ENCODE results near the gene ARCN1.
"Not testable (repeated sequence)": the region's sequence is repeated elsewhere in the genome, so short reads cannot be mapped to it uniquely, and the experiment has no call there.

ARCN1 gene

DNA sequence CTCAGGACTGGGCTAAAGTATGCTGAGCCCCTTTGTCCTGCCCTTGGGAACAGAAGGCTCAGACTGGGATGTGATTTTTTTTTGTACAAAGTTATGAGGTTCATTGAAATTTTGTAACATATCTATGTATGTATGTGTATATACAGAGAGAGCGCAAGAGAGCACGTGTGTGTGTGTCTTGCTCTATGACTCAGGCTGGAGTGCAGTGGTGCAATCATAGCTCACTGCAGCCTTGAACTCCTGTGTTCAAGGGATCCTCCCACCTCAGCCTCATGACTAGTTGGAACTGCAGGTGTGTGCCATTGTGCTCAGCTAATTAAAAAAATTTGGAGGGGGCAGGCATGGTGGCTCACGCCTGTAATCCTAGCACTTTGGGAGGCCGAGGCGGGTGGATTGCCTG is 35.5 kb upstream of the ARCN1 start:
- DNase-seq: no peak
- intact Hi-C loops (cut with DNase I): no loop called here

DNA sequence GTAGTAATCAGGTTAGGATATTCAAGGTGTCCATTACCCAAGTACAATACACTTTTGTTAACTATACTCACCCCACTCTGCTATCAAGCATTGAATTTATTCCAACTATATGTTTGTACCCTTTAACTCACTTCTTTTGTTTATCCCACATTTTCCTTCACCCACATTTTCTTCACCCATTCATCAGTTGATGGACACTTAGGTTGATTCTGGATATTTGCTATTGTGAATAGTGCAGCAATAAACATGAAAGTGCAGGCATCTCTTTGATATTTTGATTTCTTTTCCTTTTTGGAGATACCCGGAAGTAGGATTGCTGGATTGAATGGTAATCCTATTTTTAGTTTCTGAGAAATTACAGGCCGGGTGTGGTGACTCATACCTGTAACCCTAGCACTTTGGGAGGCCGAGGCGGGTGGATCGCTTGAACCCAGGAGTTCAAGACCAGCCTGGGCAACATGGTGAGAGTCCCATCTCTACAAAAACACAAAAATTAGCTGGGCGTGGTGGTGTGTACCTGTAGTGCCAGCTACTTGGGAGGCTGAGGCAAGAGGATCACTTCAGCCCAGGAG is 34.7 kb upstream of the ARCN1 start:
- intact Hi-C loops (cut with DNase I): no loop called here
- DNase-seq: no peak

DNA sequence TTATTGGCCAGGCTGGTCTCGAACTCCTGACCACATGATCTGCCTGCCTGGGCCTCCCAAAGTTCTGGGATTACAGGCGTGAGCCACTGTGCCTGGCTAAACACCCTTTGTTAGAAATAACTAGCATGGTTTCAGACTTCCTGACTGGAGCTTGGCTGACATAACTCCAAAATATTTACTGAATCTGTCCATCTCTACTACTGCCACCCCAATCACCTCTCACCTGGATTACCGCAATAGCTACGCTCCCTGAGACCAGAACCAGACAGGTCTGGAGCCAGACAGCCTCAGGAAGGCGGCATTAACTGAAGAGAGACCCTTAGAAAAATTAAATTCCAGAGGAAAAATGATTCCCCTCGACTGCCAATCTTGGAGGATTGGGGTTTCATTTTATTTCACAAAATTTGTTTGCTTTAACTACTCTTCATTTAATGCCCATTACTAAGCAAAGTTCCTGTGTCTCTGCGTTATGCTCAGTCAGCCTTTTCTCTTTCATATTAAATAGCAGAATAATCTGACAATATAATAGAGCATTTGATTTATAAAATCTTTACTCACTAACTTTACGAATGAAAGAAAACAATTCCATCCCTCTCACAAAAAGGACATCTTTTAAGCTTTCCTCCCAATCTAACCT is 28.1 kb upstream of the ARCN1 start:
- no peak for DNase-seq
- intact Hi-C loops (cut with DNase I): no loop called here

DNA sequence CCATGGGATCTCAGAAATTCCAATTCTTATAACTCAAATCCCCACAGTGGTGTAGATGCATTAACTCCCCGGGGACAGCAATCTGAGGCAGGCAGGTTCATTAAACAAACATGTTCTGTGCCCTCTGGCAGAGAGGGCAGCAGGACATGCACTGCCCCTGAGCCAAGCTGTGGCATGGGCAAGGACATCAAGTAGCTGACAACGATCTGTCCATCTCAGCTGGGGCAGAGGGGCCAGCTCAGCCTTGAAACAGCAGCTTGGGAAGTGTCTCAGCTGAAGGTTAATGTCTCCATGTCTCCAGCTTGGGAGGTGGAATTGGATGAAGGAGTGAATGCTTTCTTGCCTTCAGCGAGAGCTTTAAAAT is 27.6 kb upstream of the ARCN1 start:
- no peak for DNase-seq
- intact Hi-C loops (cut with DNase I): no loop called here

DNA sequence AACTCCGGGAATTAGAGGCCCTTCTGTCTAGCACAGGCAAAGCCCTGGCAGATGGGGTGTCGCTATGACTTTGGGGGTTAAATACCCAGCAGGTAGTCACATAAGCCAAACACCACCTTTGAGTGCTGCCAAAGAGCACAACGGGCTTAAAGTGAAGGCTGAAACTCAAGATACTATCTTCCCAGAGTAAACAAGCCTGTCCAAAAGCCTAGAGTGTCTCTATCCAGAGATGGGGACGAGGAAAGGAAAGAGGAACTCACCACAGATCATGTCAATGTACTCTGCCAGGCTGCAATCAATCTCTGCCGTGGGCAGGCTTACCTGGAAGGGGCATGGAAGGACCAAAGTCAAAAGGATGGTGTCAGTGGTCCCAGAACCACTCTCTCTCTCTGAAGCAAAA is 26.7 kb upstream of the ARCN1 start:
- no peak for DNase-seq
- intact Hi-C loops (cut with DNase I): no loop called here

DNA sequence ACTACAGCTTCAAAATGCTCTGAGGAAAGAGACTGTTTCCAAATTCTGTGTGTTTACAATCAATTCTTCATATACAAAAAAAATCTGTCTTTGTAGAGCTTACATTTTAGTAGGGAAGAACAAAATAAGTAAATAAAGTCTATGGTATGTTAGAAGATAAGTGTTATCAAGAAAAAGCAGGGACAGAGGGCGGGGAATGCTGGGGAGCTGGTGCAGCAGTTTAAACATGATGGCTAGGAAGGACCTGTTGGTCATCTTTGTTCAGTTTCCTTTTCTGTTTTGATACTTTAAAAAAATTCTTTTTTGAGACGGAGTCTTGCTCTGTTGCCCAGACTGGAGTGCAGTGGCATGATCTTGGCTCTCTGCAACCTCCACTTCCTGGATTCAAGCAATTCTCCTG is 25.1 kb upstream of the ARCN1 start:
- intact Hi-C loops (cut with DNase I): no loop called here
- DNase-seq: no peak

DNA sequence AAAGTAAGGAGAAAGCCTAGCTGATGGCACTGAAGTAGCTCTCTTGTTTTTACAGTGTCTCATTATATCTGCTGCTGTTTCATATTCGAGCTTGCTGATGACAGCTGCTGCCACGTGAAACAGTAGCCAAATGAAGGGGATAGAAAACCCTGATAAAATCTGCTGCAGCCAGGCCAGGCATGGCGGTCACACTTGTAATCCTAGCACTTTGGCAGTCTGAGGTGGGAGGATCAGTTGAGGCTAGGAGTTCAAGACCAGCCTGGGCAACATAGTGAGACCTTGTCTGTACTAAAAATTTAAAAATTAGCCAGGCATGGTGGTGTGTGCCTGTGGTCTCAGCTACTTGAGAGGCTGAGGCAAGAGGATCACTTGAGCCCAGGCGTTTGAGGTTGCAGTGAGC is 19.9 kb upstream of the ARCN1 start:
- no peak for DNase-seq
- intact Hi-C loops (cut with DNase I): no loop called here

DNA sequence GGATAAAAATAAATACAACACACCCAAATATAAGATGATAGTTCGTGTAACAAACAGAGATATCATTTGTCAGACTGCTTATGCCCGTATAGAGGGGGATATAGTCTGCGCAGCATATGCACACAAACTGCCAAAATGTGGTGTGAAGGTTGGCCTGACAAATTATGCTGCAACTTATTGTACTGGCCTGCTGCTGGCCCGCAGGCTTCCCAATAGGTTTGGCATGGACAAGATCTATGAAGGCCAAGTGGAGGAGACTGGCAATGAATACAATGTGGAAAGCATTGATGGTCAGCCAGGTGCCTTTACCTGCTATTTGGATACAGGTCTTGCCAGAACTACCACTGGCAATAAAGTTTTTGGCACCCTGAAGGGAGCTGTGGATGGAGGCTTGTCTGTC is 11.4 kb upstream of the ARCN1 start:
- intact Hi-C loops (cut with DNase I): no loop called here
- no peak for DNase-seq

DNA sequence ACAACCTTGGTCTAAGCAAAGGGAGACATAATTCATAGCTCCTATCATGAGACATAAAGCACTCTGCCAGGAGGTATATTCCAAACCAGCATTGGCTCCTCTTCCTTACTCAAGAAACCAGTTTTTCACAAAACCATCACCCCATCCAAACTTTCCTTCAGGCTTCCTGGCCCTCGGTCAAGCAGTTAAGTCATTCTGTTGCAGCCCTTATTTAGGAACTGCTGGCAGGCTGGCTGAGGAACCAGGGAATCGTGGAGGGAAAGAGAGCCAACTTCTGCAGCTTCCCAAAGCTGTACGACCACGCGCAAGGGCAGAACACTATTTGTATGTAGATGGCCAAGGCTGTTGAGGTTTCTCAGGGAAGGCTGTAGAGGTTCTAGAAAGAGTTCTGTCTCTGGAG is 7.2 kb upstream of the ARCN1 start:
- DNase-seq: peak in 9 of 42 donors; percentile 4 to 41 (median 17)
- intact Hi-C loops (cut with DNase I): loop anchor here (5.0 kb wide), 1 partner anchor 33 kb away; the partner anchor contains the start of gene TMEM25

DNA sequence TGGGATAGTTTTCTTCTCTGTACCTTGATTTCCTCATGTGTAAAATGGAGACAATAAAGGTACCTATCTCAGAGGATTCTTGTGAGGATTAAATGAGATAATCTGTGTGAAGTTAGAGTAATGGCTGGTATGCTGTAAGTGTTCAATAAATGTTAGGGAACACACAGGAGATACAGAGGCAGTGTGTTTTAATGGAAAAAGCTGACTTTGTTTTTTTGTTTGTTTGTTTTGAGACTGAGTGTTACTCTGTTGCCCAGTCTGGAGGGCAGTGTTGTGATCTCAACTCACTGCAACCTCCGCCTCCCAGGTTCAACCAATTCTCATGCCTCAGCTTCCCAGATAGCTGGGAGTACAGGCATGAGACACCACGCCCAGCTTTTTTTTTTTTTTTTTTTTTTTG is 2.5 kb upstream of the ARCN1 start:
- intact Hi-C loops (cut with DNase I): loop anchor here (5.0 kb wide), 1 partner anchor 37 kb away; the partner anchor contains the start of gene TMEM25
- no peak for DNase-seq

DNA sequence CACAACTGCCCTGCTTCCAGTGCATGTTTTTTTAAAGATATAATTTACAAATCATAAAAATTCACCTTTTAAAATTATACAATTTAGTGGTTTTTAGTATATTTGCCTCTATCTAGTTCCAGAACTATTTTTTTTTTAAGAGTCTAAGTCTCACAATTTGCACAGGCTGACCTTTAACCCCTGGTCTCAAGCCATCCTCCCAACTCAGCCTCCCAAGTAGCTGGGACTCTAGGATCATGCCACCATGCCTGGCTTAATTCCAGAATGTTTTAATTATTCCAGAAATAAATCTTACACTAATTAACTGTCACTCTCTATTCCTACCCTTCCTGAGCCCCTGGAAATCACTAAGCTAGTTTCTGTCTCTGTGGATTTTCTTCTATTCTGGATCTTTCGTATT is 1.4 kb upstream of the ARCN1 start:
- intact Hi-C loops (cut with DNase I): no loop called here
- DNase-seq: no peak

DNA sequence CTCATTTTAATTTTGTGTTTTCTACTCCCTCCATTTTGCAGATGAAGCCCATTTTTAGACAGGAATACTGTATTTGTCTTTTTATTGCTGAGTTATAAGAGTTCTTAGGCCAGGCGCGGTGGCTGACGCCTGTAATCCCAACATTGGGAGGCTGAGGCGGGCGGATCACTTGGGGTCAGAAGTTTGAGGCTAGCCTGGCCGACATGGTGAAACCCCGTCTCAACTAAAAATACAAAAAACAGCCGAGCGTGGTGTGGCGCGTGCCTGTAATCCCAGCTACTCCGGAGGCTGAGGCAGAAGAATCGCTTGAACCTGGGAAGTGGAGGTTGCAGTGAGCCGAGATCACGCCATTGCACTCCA is 528 bp upstream of the ARCN1 start:
- intact Hi-C loops (cut with DNase I): not testable (repeated sequence)

DNA sequence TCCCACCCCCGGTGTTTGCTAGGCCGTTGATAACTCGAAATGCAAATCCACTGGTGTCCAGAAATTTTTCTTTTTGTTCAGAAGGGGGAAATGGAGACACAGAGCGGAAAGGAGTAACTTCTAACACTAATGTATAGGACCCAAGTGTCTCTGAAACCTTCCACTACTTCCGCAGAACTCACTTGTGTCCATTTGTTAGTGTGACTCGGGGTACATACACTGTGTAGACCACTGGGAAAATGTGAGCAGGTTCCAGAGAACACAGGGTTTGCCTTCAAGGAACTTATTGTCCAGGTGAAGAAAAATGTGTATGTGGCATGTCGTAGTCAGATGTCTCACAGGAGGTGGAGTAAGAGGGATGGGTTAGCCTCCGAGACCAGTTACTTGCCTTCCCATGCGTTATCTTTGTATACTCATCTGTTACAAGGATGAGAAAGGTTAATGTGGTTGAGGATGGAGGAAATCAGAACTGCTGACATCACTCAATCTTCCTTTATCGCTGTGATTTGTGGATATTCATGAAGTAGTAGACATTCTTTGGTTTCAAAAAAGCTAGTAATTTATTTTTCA is 857 bp downstream of the ARCN1 start:
- no peak for DNase-seq
- intact Hi-C loops (cut with DNase I): no loop called here

More for the DNA sequence above, 528 bp upstream of the ARCN1 start:
- DNase-seq: peak in 32 of 42 donors; percentile 3 to 52 (median 23)

DNA sequence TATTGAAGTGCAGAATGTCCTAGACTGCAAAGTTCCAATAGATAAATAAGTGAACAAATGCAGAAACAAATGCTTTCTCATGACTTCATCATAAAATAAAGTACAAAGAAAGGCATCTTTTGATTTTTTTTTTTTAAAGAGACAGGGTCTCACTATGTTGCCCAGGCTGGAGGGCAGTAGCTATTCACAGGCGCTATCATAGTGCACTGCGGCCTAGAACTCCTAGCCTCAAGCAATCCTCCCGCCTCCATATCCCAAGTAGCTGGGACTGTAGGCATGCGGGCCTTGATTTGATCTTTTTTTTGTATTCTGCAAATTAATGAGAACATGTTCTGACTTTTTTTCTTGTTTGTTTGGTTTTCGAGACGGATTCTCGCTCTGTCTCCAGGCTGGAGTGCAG is 2.4 kb downstream of the ARCN1 start:
- intact Hi-C loops (cut with DNase I): no loop called here
- no peak for DNase-seq

DNA sequence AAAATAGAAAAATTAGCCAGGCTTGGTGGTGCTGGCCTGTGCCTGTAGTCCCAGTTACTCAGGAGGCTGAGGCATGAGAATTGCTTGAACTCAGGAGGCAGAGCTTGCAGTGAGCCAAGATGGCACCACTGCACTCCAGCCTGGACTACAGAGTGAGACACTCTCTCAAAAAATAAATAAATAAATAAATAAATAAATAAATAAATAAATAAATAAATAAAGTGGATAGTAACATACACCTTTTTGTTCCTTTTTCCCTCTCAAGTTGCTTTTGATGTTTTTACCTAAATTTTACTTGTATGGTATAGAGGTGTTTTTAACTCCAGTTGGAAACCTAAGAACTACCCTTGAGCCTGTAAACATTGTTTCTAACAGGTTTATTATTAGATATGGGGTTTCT is 5.8 kb downstream of the ARCN1 start:
- DNase-seq; intact Hi-C loops (cut with DNase I): not testable (repeated sequence)

DNA sequence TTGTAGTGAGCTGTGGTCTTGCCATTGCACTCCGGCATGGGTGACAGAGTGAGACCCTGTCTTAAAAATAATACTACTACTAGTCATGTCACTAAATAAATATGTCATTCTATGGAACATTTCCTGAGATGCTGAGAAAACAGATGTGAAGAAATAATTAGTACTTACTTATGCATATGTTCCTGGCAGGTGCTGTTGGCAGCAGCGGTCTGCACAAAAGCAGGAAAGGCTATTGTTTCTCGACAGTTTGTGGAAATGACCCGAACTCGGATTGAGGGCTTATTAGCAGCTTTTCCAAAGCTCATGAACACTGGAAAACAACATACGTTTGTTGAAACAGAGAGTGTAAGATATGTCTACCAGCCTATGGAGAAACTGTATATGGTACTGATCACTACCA is 8.8 kb downstream of the ARCN1 start:
- no peak for DNase-seq
- intact Hi-C loops (cut with DNase I): no loop called here

DNA sequence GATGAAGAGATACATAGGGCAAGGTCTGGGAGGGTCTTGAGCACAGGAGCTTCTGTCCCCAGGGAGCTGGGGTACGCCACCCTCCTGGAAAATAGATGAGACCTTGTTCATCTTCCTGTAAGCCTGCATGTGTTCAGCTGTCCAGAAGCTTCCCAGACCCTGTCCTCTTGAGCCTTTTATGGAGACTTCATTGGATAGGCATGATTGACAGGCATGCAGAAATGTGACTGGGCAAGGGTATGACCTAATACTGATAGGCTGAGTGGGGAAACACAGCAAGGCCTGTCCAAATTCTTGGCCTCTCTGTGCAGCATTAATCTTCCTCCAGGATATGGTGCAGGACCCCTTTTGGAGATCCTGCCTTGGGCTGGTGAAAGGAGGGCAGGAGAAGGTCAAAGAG is 15.7 kb downstream of the ARCN1 start:
- no peak for DNase-seq
- intact Hi-C loops (cut with DNase I): no loop called here

DNA sequence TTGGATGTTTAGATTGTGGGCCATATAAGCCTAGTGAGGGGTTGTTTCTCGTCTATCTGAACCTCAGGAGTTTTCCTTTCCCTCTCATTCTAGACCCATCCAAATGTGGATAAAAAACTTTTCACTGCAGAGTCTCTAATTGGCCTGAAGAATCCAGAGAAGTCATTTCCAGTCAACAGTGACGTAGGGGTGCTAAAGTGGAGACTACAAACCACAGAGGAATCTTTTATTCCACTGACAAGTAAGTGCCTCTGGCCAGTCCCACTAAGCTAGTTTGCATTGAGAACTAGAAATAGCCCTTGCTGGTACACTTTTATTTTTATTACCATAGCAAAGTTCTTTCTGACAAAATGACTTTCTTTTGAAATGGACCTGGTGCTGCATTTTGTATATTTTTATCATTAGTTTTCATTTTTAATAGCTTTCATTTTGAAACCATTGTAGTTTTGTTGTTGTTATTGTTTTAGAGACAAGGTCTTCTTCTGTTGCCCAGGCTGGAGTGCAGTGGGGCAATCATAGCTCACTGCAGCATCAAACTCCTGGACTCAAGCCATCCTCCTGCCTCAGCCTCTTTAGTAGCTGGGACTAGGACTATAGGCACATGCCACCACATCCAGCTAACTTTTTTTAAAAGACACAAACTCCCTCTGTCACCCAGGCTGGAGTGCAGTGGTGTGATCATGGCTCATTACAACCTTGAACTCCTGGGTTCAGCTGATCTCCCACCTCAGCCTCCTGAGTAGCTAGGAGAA is 20.6 kb downstream of the ARCN1 start:
- peak in 15 of 42 donors; percentile 27 to 72 (median 45) for DNase-seq
- intact Hi-C loops (cut with DNase I): no loop called here

DNA sequence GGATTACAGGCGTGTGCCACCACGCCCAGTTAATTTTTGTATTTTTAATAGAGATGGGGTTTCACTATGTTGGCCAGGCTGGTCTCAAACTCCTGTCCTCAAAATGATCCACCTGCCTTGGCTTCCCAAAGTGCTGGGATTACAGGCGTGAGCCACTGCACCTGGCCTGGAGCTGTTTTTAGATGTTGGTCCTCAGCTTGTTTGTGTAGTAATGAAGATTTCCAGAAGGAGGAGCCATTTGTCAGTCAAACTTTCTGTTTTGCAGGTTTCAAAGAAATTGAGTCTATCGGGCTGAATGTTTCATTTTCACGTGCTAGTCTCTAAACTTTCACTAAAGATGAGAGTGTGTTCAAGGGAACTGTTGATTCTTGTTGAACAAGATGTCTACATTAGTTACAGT is 22.8 kb downstream of the ARCN1 start:
- peak in 3 of 42 donors; percentile 32 to 69 (median 66) for DNase-seq
- intact Hi-C loops (cut with DNase I): not testable (repeated sequence)

Data from head of caudate nucleus (tissue), 42 donors.